Hepatocyte (in vitro differentiated cells): ENCODE data around the gene GORASP1. TPM values are rescaled to one million over a fixed set of nuclear protein-coding genes. Genes with fewer than 3 reads are reported as not detected.
A peak's percentile ranks its signal among the peaks of the same experiment; 100 is the strongest.

Source experiments
- DNase-seq: peaks from one replicate; pipeline ENCODE4 v3.0.0-alpha.2; 2016; ENCODE audit warnings: low spot score
- H2AFZ ChIP-seq: fragments of 200-600 bp; sonication (generic); 2 replicates; pipeline ENCODE4 v1.6.0; 2016; ENCODE audit warnings: antibody characterized with exemption, mild to moderate bottlenecking
- H3K27ac ChIP-seq: fragments of 200-600 bp; sonication (generic); 2 replicates; pipeline ENCODE4 v1.5.1; 2016; ENCODE audit warnings: mild to moderate bottlenecking
- H3K27me3 ChIP-seq: fragments of 200-600 bp; sonication (generic); 2 replicates; pipeline ENCODE4 v1.6.1; 2016
- H3K36me3 ChIP-seq: fragments of 200-600 bp; sonication (generic); replicated peaks from 2 replicates; pipeline ENCODE4 v1.5.1; 2016; ENCODE audit warnings: low read depth; ENCODE audit not compliant: insufficient read depth
- H3K4me1 ChIP-seq: fragments of 200-600 bp; sonication (generic); 2 replicates; pipeline ENCODE4 v1.5.1; 2016; ENCODE audit warnings: mild to moderate bottlenecking, moderate library complexity; ENCODE audit not compliant: insufficient read depth
- H3K4me2 ChIP-seq: fragments of 200-600 bp; sonication (generic); 2 replicates; pipeline ENCODE4 v1.6.0; 2016
- H3K4me3 ChIP-seq: fragments of 200-600 bp; sonication (generic); 2 replicates; pipeline ENCODE4 v1.5.1; 2016; ENCODE audit warnings: mild to moderate bottlenecking
- H3K79me2 ChIP-seq: fragments of 200-600 bp; sonication (generic); 2 replicates; pipeline ENCODE4 v1.6.0; 2017; ENCODE audit warnings: mild to moderate bottlenecking
- H3K9me2 ChIP-seq: fragments of 200-600 bp; sonication (generic); replicated peaks from 2 replicates; pipeline ENCODE4 v1.6.0; 2017; ENCODE audit warnings: mild to moderate bottlenecking; ENCODE audit not compliant: insufficient read depth
- H3K9me3 ChIP-seq: fragments of 200-600 bp; sonication (generic); 2 replicates; pipeline ENCODE4 v1.5.1; 2016; ENCODE audit warnings: low read depth, mild to moderate bottlenecking
- H4K20me1 ChIP-seq: fragments of 200-600 bp; sonication (generic); 2 replicates; pipeline ENCODE4 v1.6.0; 2016; ENCODE audit warnings: mild to moderate bottlenecking; ENCODE audit not compliant: insufficient read depth, poor library complexity, severe bottlenecking
- CTCF ChIP-seq: fragments of 200-600 bp; sonication (generic); IDR thresholded peaks from 2 replicates; pipeline ENCODE4 v1.5.1; 2016; ENCODE audit warnings: antibody characterized with exemption, mild to moderate bottlenecking; ENCODE audit not compliant: poor library complexity
- EZH2 ChIP-seq: fragments of 200-600 bp; sonication (generic); IDR thresholded peaks from 2 replicates; pipeline ENCODE4 v1.6.1; 2016; ENCODE audit warnings: antibody characterized with exemption, mild to moderate bottlenecking, borderline replicate concordance
- EZH2phosphoT487 ChIP-seq: fragments of 200-600 bp; sonication (generic); IDR thresholded peaks from one replicate; pipeline ENCODE4 v1.6.1; 2018; ENCODE audit warnings: antibody characterized with exemption, mild to moderate bottlenecking, low read depth, moderate library complexity; ENCODE audit not compliant: unreplicated experiment, severe bottlenecking
- whole genome bisulfite sequencing: methylation state at CpG from one replicate; pipeline ENCODE4 v1.1.6; 2016; ENCODE audit warnings: low lambda C conversion rate; ENCODE audit errors: missing lambda C conversion rate; 5-methylcytosine and 5-hydroxymethylcytosine counted together
- polyA plus RNA-seq: library from polyadenylated mRNA; unstranded; fragments of >200 nt; fragmentation: Nextera tagmentation; extraction: Ambion mirVana; gene quantifications from 2 replicates; pipeline ENCODE4 v1.2.1, GENCODE V29; 2016
- total RNA-seq: library from RNA; depleted of rRNA; stranded (reverse); fragments of >200 nt; gene quantifications from 2 replicates; pipeline ENCODE4 v1.2.3, GENCODE V29; 2014

Gene GORASP1
- total and polyA plus RNA-seq, 2 experiments from 2014 or later: 48.6 to 49.0 TPM

- Histone ChIP-seq H3K4me1 (peaks cover 59% of the 10 kb centered on the region), H4K20me1 (peaks cover 83% of the 10 kb centered on the region), H3K36me3 (peaks cover 10% of the 10 kb centered on the region), H3K4me2 (peak overlapping the region; percentile 95), H3K79me2 (peaks cover 93% of the 10 kb centered on the region), H3K9me3 (no peaks in the 10 kb centered on the region), H3K27ac (peak overlapping the region; percentile 100), H2AFZ (no peak overlapping the region), H3K27me3 (no peaks in the 10 kb centered on the region), H3K4me3 (no peak overlapping the region), H3K9me2 (no peaks in the 10 kb centered on the region)
- 34% methylated on average over 8 of the region's 9 CpGs for WGBS
- peak; percentile 63 for DNase-seq
- no peak for TF ChIP-seq EZH2phosphoT487
- TF ChIP-seq CTCF: no peak
- TF ChIP-seq EZH2: no peak
Observed at GRCh38 chr3:39147711-39148434, 40.4 kb upstream of the GORASP1 start.

GRCh38 chr3:39146611-39147591 lies 39.5 kb upstream of the GORASP1 start:
- peaks cover 64% of the 10 kb centered on the region for H3K4me1 ChIP-seq

GRCh38 chr3:39146083-39146501 lies 38.7 kb upstream of the GORASP1 start:
- whole genome bisulfite sequencing: 76% methylated on average over 11 of the region's 11 CpGs
- Histone ChIP-seq H3K79me2 (peaks cover 89% of the 10 kb centered on the region), H3K9me3 (no peaks in the 10 kb centered on the region), H3K4me1 (peaks cover 64% of the 10 kb centered on the region), H3K4me2 (peak overlapping the region; percentile 95), H3K27ac (peak overlapping the region; percentile 100), H3K4me3 (no peak overlapping the region), H4K20me1 (peaks cover 81% of the 10 kb centered on the region), H3K27me3 (no peaks in the 10 kb centered on the region), H3K36me3 (peaks cover 10% of the 10 kb centered on the region), H3K9me2 (no peaks in the 10 kb centered on the region), H2AFZ (no peak overlapping the region)
- TF ChIP-seq CTCF (no peak), EZH2 (no peak), EZH2phosphoT487 (no peak)
- peak; percentile 28 for DNase-seq

More at GRCh38 chr3:39146611-39147591, 39.5 kb upstream of the GORASP1 start:
- H3K27ac ChIP-seq: peak overlapping the region; percentile 100
- 30% methylated on average over 15 of the region's 15 CpGs for WGBS
- H4K20me1 ChIP-seq: peaks cover 87% of the 10 kb centered on the region
- no peaks in the 10 kb centered on the region for H3K9me3 ChIP-seq
- peak; percentile 85 for DNase-seq
- peaks cover 10% of the 10 kb centered on the region for H3K36me3 ChIP-seq
- no peaks in the 10 kb centered on the region for H3K9me2 ChIP-seq
- peak overlapping the region; percentile 95 for H3K4me2 ChIP-seq
- no peak overlapping the region for H3K4me3 ChIP-seq
- H2AFZ ChIP-seq: no peak overlapping the region
- TF ChIP-seq CTCF (no peak), EZH2phosphoT487 (no peak)
- no peaks in the 10 kb centered on the region for H3K27me3 ChIP-seq
- peaks cover 94% of the 10 kb centered on the region for H3K79me2 ChIP-seq
